Astrocyte (in vitro differentiated cells and primary cell): ENCODE results near the gene ALPP. TPM values are rescaled to one million over a fixed set of nuclear protein-coding genes. Genes with fewer than 3 reads are reported as not detected.

Experiments used
- DNase-seq: peaks from one replicate; pipeline ENCODE4 v3.0.0-alpha.2; 2010; ENCODE audit warnings: low read depth
- FAIRE-seq: peaks from 2 replicates; lab custom pipeline; 2011; peaks lifted over from hg19 to GRCh38; lab: Jason Lieb, UNC
- H2AFZ ChIP-seq: 2 replicates; pipeline ENCODE4 v1.6.0; 2012; ENCODE audit warnings: low read depth, low read length, inconsistent platforms
- H3K27ac ChIP-seq: 2 replicates; pipeline ENCODE4 v1.5.1; 2011; ENCODE audit warnings: low read depth, low read length, inconsistent platforms
- H3K27me3 ChIP-seq: 2 replicates; pipeline ENCODE4 v1.6.0; 2011; ENCODE audit warnings: low read length, inconsistent platforms; ENCODE audit not compliant: insufficient read depth
- H3K36me3 ChIP-seq: 2 replicates; pipeline ENCODE4 v1.5.1; 2011; ENCODE audit warnings: low read length, inconsistent platforms; ENCODE audit not compliant: insufficient read depth
- H3K4me1 ChIP-seq: 2 replicates; pipeline ENCODE4 v1.5.1; 2011; ENCODE audit warnings: low read length, inconsistent platforms; ENCODE audit not compliant: insufficient read depth
- H3K4me2 ChIP-seq: 2 replicates; pipeline ENCODE4 v1.6.0; 2012; ENCODE audit warnings: low read length, inconsistent platforms
- H3K4me3 ChIP-seq: 2 replicates; pipeline ENCODE4 v1.5.1; 2011; ENCODE audit warnings: low read depth, mild to moderate bottlenecking, low read length, inconsistent platforms; ENCODE audit not compliant: insufficient read depth
- H3K79me2 ChIP-seq: 2 replicates; pipeline ENCODE4 v1.6.0; 2012; ENCODE audit warnings: mild to moderate bottlenecking, low read length, inconsistent platforms; ENCODE audit not compliant: insufficient read depth
- H3K9ac ChIP-seq: 2 replicates; pipeline ENCODE4 v1.6.0; 2012; ENCODE audit warnings: mild to moderate bottlenecking, low read length, inconsistent platforms
- H3K9me3 ChIP-seq: 2 replicates; pipeline ENCODE4 v1.5.1; 2012; ENCODE audit warnings: low read depth, mild to moderate bottlenecking, low read length, inconsistent platforms; ENCODE audit not compliant: insufficient read depth
- H4K20me1 ChIP-seq: 2 replicates; pipeline ENCODE4 v1.6.0; 2012; ENCODE audit warnings: low read length, inconsistent platforms; ENCODE audit not compliant: insufficient read depth
- H3K27ac Mint-ChIP-seq: one replicate; pipeline ENCODE4 v1.8.0; 2021; ENCODE audit warnings: mild to moderate bottlenecking, mixed read lengths; ENCODE audit not compliant: unreplicated experiment
- H3K27me3 Mint-ChIP-seq: one replicate; pipeline ENCODE4 v1.8.0; 2021; ENCODE audit warnings: low read depth, mixed read lengths; ENCODE audit not compliant: unreplicated experiment
- H3K36me3 Mint-ChIP-seq: one replicate; pipeline ENCODE4 v1.8.0; 2021; ENCODE audit warnings: low read depth, mixed read lengths; ENCODE audit not compliant: unreplicated experiment
- H3K4me1 Mint-ChIP-seq: one replicate; pipeline ENCODE4 v1.8.0; 2021; ENCODE audit warnings: low read depth, mixed read lengths; ENCODE audit not compliant: unreplicated experiment
- H3K4me3 Mint-ChIP-seq: one replicate; pipeline ENCODE4 v1.8.0; 2021; ENCODE audit warnings: mild to moderate bottlenecking, moderate library complexity, mixed read lengths; ENCODE audit not compliant: unreplicated experiment
- H3K9me3 Mint-ChIP-seq: one replicate; pipeline ENCODE4 v1.8.0; 2021; ENCODE audit warnings: mild to moderate bottlenecking, mixed read lengths; ENCODE audit not compliant: unreplicated experiment
- CTCF ChIP-seq: IDR thresholded peaks from 2 replicates; pipeline ENCODE4 v1.5.1; 2011; ENCODE audit warnings: low read depth, mild to moderate bottlenecking, inconsistent platforms, low read length, moderate library complexity; ENCODE audit not compliant: insufficient read depth
- EZH2 ChIP-seq: IDR thresholded peaks from 2 replicates; pipeline ENCODE4 v1.6.1; 2012; ENCODE audit warnings: mild to moderate bottlenecking, low read length, inconsistent platforms; ENCODE audit not compliant: insufficient read depth
- total RNA-seq: library from RNA; stranded (reverse); gene quantifications from 2 replicates; pipeline ENCODE4 v1.2.1, GENCODE V29; 2021

The ALPP gene
- total RNA-seq, 1 donor from 2014 or later, result 0.32 TPM

GRCh38 chr2:232416521-232417470 is 38.2 kb downstream of the ALPP start:
- H3K9me3 Mint-ChIP-seq, result peaks cover 5% of the 10 kb centered on the region
- H2AFZ ChIP-seq, result no peak overlapping the region
- no peak overlapping the region for H3K27ac Mint-ChIP-seq
- no peaks in the 10 kb centered on the region for H3K36me3 ChIP-seq
- H3K9me3 ChIP-seq, result peaks cover 7% of the 10 kb centered on the region
- peaks cover 59% of the 10 kb centered on the region for H3K27me3 ChIP-seq
- H3K79me2 ChIP-seq, result no peaks in the 10 kb centered on the region
- peaks cover 4% of the 10 kb centered on the region for H3K4me1 Mint-ChIP-seq
- no peak overlapping the region for H3K4me3 Mint-ChIP-seq
- no peak overlapping the region for H3K27ac ChIP-seq
- DNase-seq (no peak), FAIRE-seq (no peak)
- no peak overlapping the region for H3K9ac ChIP-seq
- H3K36me3 Mint-ChIP-seq, result no peaks in the 10 kb centered on the region
- no peak overlapping the region for H3K4me2 ChIP-seq
- peaks cover 69% of the 10 kb centered on the region for H3K27me3 Mint-ChIP-seq
- H3K4me3 ChIP-seq, result no peak overlapping the region
- H3K4me1 ChIP-seq, result no peaks in the 10 kb centered on the region
- H4K20me1 ChIP-seq, result no peaks in the 10 kb centered on the region
- TF ChIP-seq EZH2 (no peak), CTCF (no peak)

- no peak overlapping the region for H2AFZ ChIP-seq
- Mint-ChIP-seq H3K27ac (no peak overlapping the region), H3K4me3 (no peak overlapping the region), H3K36me3 (no peaks in the 10 kb centered on the region), H3K27me3 (peaks cover 76% of the 10 kb centered on the region), H3K9me3 (peaks cover 8% of the 10 kb centered on the region), H3K4me1 (peaks cover 4% of the 10 kb centered on the region)
- no peak overlapping the region for H3K4me2 ChIP-seq
- H3K9me3 ChIP-seq, result peaks cover 12% of the 10 kb centered on the region
- no peaks in the 10 kb centered on the region for H4K20me1 ChIP-seq
- no peak for DNase-seq
- peaks cover 59% of the 10 kb centered on the region for H3K27me3 ChIP-seq
- H3K27ac ChIP-seq, result no peak overlapping the region
- H3K9ac ChIP-seq, result no peak overlapping the region
- no peak overlapping the region for H3K4me3 ChIP-seq
- no peaks in the 10 kb centered on the region for H3K36me3 ChIP-seq
- H3K79me2 ChIP-seq, result no peaks in the 10 kb centered on the region
- TF ChIP-seq CTCF (no peak), EZH2 (no peak)
- FAIRE-seq, result no peak
- H3K4me1 ChIP-seq, result no peaks in the 10 kb centered on the region
These were observed 38.9 kb downstream of the ALPP start for GRCh38 chr2:232417489-232417888.

- H3K36me3 Mint-ChIP-seq, result no peaks in the 10 kb centered on the region
- Histone ChIP-seq H3K4me3 (no peak overlapping the region), H3K9me3 (peaks cover 16% of the 10 kb centered on the region)
These were observed 39.5 kb downstream of the ALPP start for GRCh38 chr2:232418056-232418455.

More at GRCh38 chr2:232418056-232418455, 39.5 kb downstream of the ALPP start:
- Histone ChIP-seq H3K4me1 (no peaks in the 10 kb centered on the region), H4K20me1 (no peaks in the 10 kb centered on the region), H3K4me2 (no peak overlapping the region), H3K79me2 (no peaks in the 10 kb centered on the region), H3K27me3 (peaks cover 58% of the 10 kb centered on the region), H3K9ac (no peak overlapping the region), H2AFZ (no peak overlapping the region), H3K27ac (no peak overlapping the region), H3K36me3 (no peaks in the 10 kb centered on the region)
- Mint-ChIP-seq H3K9me3 (peaks cover 12% of the 10 kb centered on the region), H3K27ac (no peak overlapping the region), H3K4me3 (no peak overlapping the region), H3K4me1 (no peaks in the 10 kb centered on the region), H3K27me3 (peaks cover 77% of the 10 kb centered on the region)
- FAIRE-seq, result no peak
- DNase-seq, result no peak
- TF ChIP-seq EZH2 (no peak), CTCF (no peak)
